DMS153 treated with DMSO at 0.1 percent for 48 hours (cell line): ENCODE measurements around the gene ERICH2.
A peak's percentile ranks its signal among the peaks of the same experiment; 100 is the strongest.

Experiments used
- DNase-seq: peaks from one replicate; lab custom pipeline; 2025; ENCODE audit not compliant: unreplicated experiment; lab: John Stamatoyannopoulos, UW

The ERICH2 gene

GRCh38 chr2:170816504-170817092 lies 46.4 kb downstream of the ERICH2 start, which contains the start of gene GAD1:
Gene GAD1, plus strand, starts transcription at chr2:170816887. Its CDS starts 1,705 bp downstream, at chr2:170818592.
- DNase-seq: peak; percentile 69

GRCh38 chr2:170817093-170818035 lies 47.2 kb downstream of the ERICH2 start:
- DNase-seq: peak; percentile 37

GRCh38 chr2:170818036-170818751 lies 48.0 kb downstream of the ERICH2 start:
- DNase-seq: no peak

GRCh38 chr2:170818752-170819470 lies 48.7 kb downstream of the ERICH2 start:
- no peak for DNase-seq

GRCh38 chr2:170819680-170820664 lies 49.8 kb downstream of the ERICH2 start:
- no peak for DNase-seq

GRCh38 chr2:170820757-170821530 lies 50.8 kb downstream of the ERICH2 start:
- DNase-seq: no peak

- no peak for DNase-seq
Measured at GRCh38 chr2:170821531-170822289, 51.5 kb downstream of the ERICH2 start.

GRCh38 chr2:170822290-170823087 lies 52.3 kb downstream of the ERICH2 start:
- no peak for DNase-seq

- no peak for DNase-seq
Measured at GRCh38 chr2:170823088-170823897, 53.1 kb downstream of the ERICH2 start.

GRCh38 chr2:170823898-170824215 lies 53.7 kb downstream of the ERICH2 start:
- no peak for DNase-seq

- DNase-seq: no peak
Measured at GRCh38 chr2:170824526-170825015, 54.4 kb downstream of the ERICH2 start.

- no peak for DNase-seq
Measured at GRCh38 chr2:170827841-170828532, 57.8 kb downstream of the ERICH2 start.

GRCh38 chr2:170828533-170828916 lies 58.3 kb downstream of the ERICH2 start:
- DNase-seq: no peak

- DNase-seq: no peak
Measured at GRCh38 chr2:170829036-170829435, 58.9 kb downstream of the ERICH2 start.

- no peak for DNase-seq
Measured at GRCh38 chr2:170830166-170830565, 60.0 kb downstream of the ERICH2 start.

GRCh38 chr2:170831115-170831514 lies 60.9 kb downstream of the ERICH2 start:
- DNase-seq: no peak
